Measurements from ENCODE around the gene MCM3AP.

Gene MCM3AP

GRCh38 chr21:46308431-46308830 lies 23.0 kb upstream of the MCM3AP start:
- Histone ChIP-seq H3K9me3 (ENCODE audit: control insufficient read depth, insufficient read depth, low read depth, low read length) (no peaks in the 10 kb centered on the region), H3K9ac (ENCODE audit: low read length) (no peak overlapping the region), H3K27me3 (ENCODE audit: control insufficient read depth, insufficient read depth, low read length) (no peaks in the 10 kb centered on the region), H3K36me3 (ENCODE audit: control insufficient read depth, insufficient read depth, low read length) (peaks cover 48% of the 10 kb centered on the region), H3K4me1 (ENCODE audit: control insufficient read depth, insufficient read depth, low read length) (no peaks in the 10 kb centered on the region), H3K27ac (ENCODE audit: low read depth, low read length) (no peak overlapping the region), H3K4me3 (ENCODE audit: low read depth, low read length) (no peak overlapping the region)

- peaks cover 40% of the 10 kb centered on the region for H3K36me3 ChIP-seq (ENCODE audit: control insufficient read depth, insufficient read depth, low read length)
- H3K27ac ChIP-seq (ENCODE audit: low read depth, low read length): no peak overlapping the region
- no peak overlapping the region for H3K9ac ChIP-seq (ENCODE audit: low read length)
- H3K4me3 ChIP-seq (ENCODE audit: low read depth, low read length): no peak overlapping the region
- no peaks in the 10 kb centered on the region for H3K4me1 ChIP-seq (ENCODE audit: control insufficient read depth, insufficient read depth, low read length)
- H3K27me3 ChIP-seq (ENCODE audit: control insufficient read depth, insufficient read depth, low read length): no peaks in the 10 kb centered on the region
- no peaks in the 10 kb centered on the region for H3K9me3 ChIP-seq (ENCODE audit: control insufficient read depth, insufficient read depth, low read depth, low read length)
Observed at GRCh38 chr21:46307625-46308024, 22.2 kb upstream of the MCM3AP start.

GRCh38 chr21:46304955-46305354 lies 19.5 kb upstream of the MCM3AP start:
- no peak overlapping the region for H3K4me3 ChIP-seq (ENCODE audit: low read depth, low read length)
- H3K27ac ChIP-seq (ENCODE audit: low read depth, low read length): no peak overlapping the region
- no peaks in the 10 kb centered on the region for H3K27me3 ChIP-seq (ENCODE audit: control insufficient read depth, insufficient read depth, low read length)
- H3K9me3 ChIP-seq (ENCODE audit: control insufficient read depth, insufficient read depth, low read depth, low read length): no peaks in the 10 kb centered on the region
- H3K36me3 ChIP-seq (ENCODE audit: control insufficient read depth, insufficient read depth, low read length): peaks cover 51% of the 10 kb centered on the region
- H3K4me1 ChIP-seq (ENCODE audit: control insufficient read depth, insufficient read depth, low read length): no peaks in the 10 kb centered on the region
- H3K9ac ChIP-seq (ENCODE audit: low read length): no peak overlapping the region

- Histone ChIP-seq H3K9ac (ENCODE audit: low read length) (no peak overlapping the region), H3K27ac (ENCODE audit: low read depth, low read length) (no peak overlapping the region), H3K27me3 (ENCODE audit: control insufficient read depth, insufficient read depth, low read length) (no peaks in the 10 kb centered on the region), H3K4me1 (ENCODE audit: control insufficient read depth, insufficient read depth, low read length) (no peaks in the 10 kb centered on the region), H3K36me3 (ENCODE audit: control insufficient read depth, insufficient read depth, low read length) (peaks cover 53% of the 10 kb centered on the region), H3K9me3 (ENCODE audit: control insufficient read depth, insufficient read depth, low read depth, low read length) (peaks cover 1% of the 10 kb centered on the region; the same call in 1 of the 2 replicates), H3K4me3 (ENCODE audit: low read depth, low read length) (no peak overlapping the region)
Observed at GRCh38 chr21:46304437-46304836, 19.0 kb upstream of the MCM3AP start.

- Histone ChIP-seq H3K4me3 (ENCODE audit: low read depth, low read length) (no peak overlapping the region), H3K4me1 (ENCODE audit: control insufficient read depth, insufficient read depth, low read length) (no peaks in the 10 kb centered on the region), H3K9ac (ENCODE audit: low read length) (no peak overlapping the region), H3K36me3 (ENCODE audit: control insufficient read depth, insufficient read depth, low read length) (peaks cover 42% of the 10 kb centered on the region), H3K9me3 (ENCODE audit: control insufficient read depth, insufficient read depth, low read depth, low read length) (peaks cover 4% of the 10 kb centered on the region; the same call in 1 of the 2 replicates), H3K27me3 (ENCODE audit: control insufficient read depth, insufficient read depth, low read length) (no peaks in the 10 kb centered on the region; the same call in 1 of the 2 replicates), H3K27ac (ENCODE audit: low read depth, low read length) (no peak overlapping the region)
Observed at GRCh38 chr21:46301759-46302158, 16.3 kb upstream of the MCM3AP start.

- Histone ChIP-seq H3K27ac (ENCODE audit: low read depth, low read length) (no peak overlapping the region), H3K9ac (ENCODE audit: low read length) (no peak overlapping the region), H3K4me3 (ENCODE audit: low read depth, low read length) (no peak overlapping the region), H3K4me1 (ENCODE audit: control insufficient read depth, insufficient read depth, low read length) (peaks cover 15% of the 10 kb centered on the region), H3K27me3 (ENCODE audit: control insufficient read depth, insufficient read depth, low read length) (no peaks in the 10 kb centered on the region; the same call in 1 of the 2 replicates), H3K9me3 (ENCODE audit: control insufficient read depth, insufficient read depth, low read depth, low read length) (peaks cover 4% of the 10 kb centered on the region; the same call in 1 of the 2 replicates), H3K36me3 (ENCODE audit: control insufficient read depth, insufficient read depth, low read length) (peaks cover 33% of the 10 kb centered on the region)
Observed at GRCh38 chr21:46299167-46299566, 13.8 kb upstream of the MCM3AP start.

- Histone ChIP-seq H3K9ac (ENCODE audit: low read length) (no peak overlapping the region), H3K9me3 (ENCODE audit: control insufficient read depth, insufficient read depth, low read depth, low read length) (peaks cover 4% of the 10 kb centered on the region; the same call in 1 of the 2 replicates), H3K4me1 (ENCODE audit: control insufficient read depth, insufficient read depth, low read length) (peaks cover 15% of the 10 kb centered on the region), H3K4me3 (ENCODE audit: low read depth, low read length) (peak overlapping the region; percentile 45; the same call in 1 of the 2 replicates), H3K27me3 (ENCODE audit: control insufficient read depth, insufficient read depth, low read length) (no peaks in the 10 kb centered on the region; the same call in 1 of the 2 replicates), H3K36me3 (ENCODE audit: control insufficient read depth, insufficient read depth, low read length) (peaks cover 32% of the 10 kb centered on the region), H3K27ac (ENCODE audit: low read depth, low read length) (peak overlapping the region; percentile 33; the same call in 1 of the 2 replicates)
Observed at GRCh38 chr21:46297338-46298271, 12.2 kb upstream of the MCM3AP start.

GRCh38 chr21:46295996-46296752 lies 10.8 kb upstream of the MCM3AP start:
- no peak overlapping the region for H3K4me3 ChIP-seq (ENCODE audit: low read depth, low read length)
- peaks cover 15% of the 10 kb centered on the region for H3K4me1 ChIP-seq (ENCODE audit: control insufficient read depth, insufficient read depth, low read length)
- no peak overlapping the region for H3K9ac ChIP-seq (ENCODE audit: low read length)
- H3K27me3 ChIP-seq (ENCODE audit: control insufficient read depth, insufficient read depth, low read length): no peaks in the 10 kb centered on the region; the same call in 1 of the 2 replicates
- no peak overlapping the region for H3K27ac ChIP-seq (ENCODE audit: low read depth, low read length)
- H3K36me3 ChIP-seq (ENCODE audit: control insufficient read depth, insufficient read depth, low read length): peaks cover 31% of the 10 kb centered on the region
- H3K9me3 ChIP-seq (ENCODE audit: control insufficient read depth, insufficient read depth, low read depth, low read length): peaks cover 4% of the 10 kb centered on the region; the same call in 1 of the 2 replicates

GRCh38 chr21:46295177-46295770 lies 9.9 kb upstream of the MCM3AP start:
- Histone ChIP-seq H3K9ac (ENCODE audit: low read length) (no peak overlapping the region), H3K27me3 (ENCODE audit: control insufficient read depth, insufficient read depth, low read length) (no peaks in the 10 kb centered on the region; the same call in 1 of the 2 replicates), H3K4me1 (ENCODE audit: control insufficient read depth, insufficient read depth, low read length) (peaks cover 15% of the 10 kb centered on the region), H3K4me3 (ENCODE audit: low read depth, low read length) (no peak overlapping the region), H3K27ac (ENCODE audit: low read depth, low read length) (no peak overlapping the region), H3K9me3 (ENCODE audit: control insufficient read depth, insufficient read depth, low read depth, low read length) (peaks cover 4% of the 10 kb centered on the region; the same call in 1 of the 2 replicates), H3K36me3 (ENCODE audit: control insufficient read depth, insufficient read depth, low read length) (peaks cover 24% of the 10 kb centered on the region)

GRCh38 chr21:46294647-46295176 lies 9.3 kb upstream of the MCM3AP start:
- H3K27ac ChIP-seq (ENCODE audit: low read depth, low read length): no peak overlapping the region
- H3K27me3 ChIP-seq (ENCODE audit: control insufficient read depth, insufficient read depth, low read length): no peaks in the 10 kb centered on the region; the same call in 1 of the 2 replicates
- no peak overlapping the region for H3K4me3 ChIP-seq (ENCODE audit: low read depth, low read length)
- H3K36me3 ChIP-seq (ENCODE audit: control insufficient read depth, insufficient read depth, low read length): peaks cover 23% of the 10 kb centered on the region
- peaks cover 15% of the 10 kb centered on the region for H3K4me1 ChIP-seq (ENCODE audit: control insufficient read depth, insufficient read depth, low read length)
- H3K9me3 ChIP-seq (ENCODE audit: control insufficient read depth, insufficient read depth, low read depth, low read length): peaks cover 4% of the 10 kb centered on the region; the same call in 1 of the 2 replicates
- H3K9ac ChIP-seq (ENCODE audit: low read length): no peak overlapping the region
